HCT116 (cell line): ENCODE measurements around the gene GABBR2.

ENCODE experiments used
- POLR2A ChIP-seq: IDR thresholded peaks from 2 replicates; pipeline ENCODE4 v1.7.0; 2011; ENCODE audit warnings: borderline replicate concordance; ENCODE audit not compliant: insufficient read depth, insufficient read length; ENCODE audit errors: extremely low read depth
- POLR2AphosphoS5 ChIP-seq: IDR thresholded peaks from 2 replicates; pipeline ENCODE4 v1.6.1; 2011; ENCODE audit warnings: mild to moderate bottlenecking, low read depth, low read length, moderate library complexity
- TF ChIP-seq, protein P1 (sequence below), 3 experiments: fragments of 200-600 bp in 1 of 3; sonication (generic) in 1 of 3; IDR thresholded peaks in 2 of 3; conservative IDR thresholded peaks in 1 of 3; 2 replicates each; pipeline ENCODE4 v1.5.1; 2012 to 2017; ENCODE audit warnings: low read depth in 2 of 3, low read length in 2 of 3, antibody characterized with exemption in 1 of 3, borderline replicate concordance in 1 of 3, control low read depth in 1 of 3, mild to moderate bottlenecking in 1 of 3, mixed read lengths in 1 of 3, mixed run types in 1 of 3, moderate library complexity in 1 of 3; ENCODE audit not compliant: insufficient read depth in 1 of 3

DNA sequence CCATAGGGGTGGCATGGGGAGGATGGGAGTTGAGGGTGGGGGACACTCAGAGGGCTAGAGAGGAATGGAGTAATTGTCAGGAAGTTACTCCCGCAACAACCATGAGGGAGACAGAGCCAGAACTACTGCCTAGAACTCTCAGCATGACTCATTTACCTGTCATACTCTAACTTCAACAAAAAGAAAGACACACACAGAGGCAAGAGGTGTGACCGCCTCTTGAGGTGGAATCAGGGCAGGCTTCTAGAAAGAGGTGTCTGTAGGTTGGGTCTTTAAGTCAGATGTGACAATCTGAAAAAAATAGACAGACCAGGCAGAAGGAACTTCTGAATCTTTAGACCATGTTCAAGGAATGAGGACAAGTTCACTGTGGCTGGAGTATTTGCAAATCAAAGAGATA is 73.4 kb downstream of the GABBR2 start:
- TF ChIP-seq, protein P1, sequence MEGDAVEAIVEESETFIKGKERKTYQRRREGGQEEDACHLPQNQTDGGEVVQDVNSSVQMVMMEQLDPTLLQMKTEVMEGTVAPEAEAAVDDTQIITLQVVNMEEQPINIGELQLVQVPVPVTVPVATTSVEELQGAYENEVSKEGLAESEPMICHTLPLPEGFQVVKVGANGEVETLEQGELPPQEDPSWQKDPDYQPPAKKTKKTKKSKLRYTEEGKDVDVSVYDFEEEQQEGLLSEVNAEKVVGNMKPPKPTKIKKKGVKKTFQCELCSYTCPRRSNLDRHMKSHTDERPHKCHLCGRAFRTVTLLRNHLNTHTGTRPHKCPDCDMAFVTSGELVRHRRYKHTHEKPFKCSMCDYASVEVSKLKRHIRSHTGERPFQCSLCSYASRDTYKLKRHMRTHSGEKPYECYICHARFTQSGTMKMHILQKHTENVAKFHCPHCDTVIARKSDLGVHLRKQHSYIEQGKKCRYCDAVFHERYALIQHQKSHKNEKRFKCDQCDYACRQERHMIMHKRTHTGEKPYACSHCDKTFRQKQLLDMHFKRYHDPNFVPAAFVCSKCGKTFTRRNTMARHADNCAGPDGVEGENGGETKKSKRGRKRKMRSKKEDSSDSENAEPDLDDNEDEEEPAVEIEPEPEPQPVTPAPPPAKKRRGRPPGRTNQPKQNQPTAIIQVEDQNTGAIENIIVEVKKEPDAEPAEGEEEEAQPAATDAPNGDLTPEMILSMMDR (IDR thresholded peaks at IDR 0.05 in 2 of 3, conservative IDR thresholded peaks at IDR 0.05 in 1 of 3; ENCODE audit: borderline replicate concordance in 1 of 3, insufficient read depth in 1 of 3, low read depth in 2 of 3, low read length in 2 of 3) = no peak
- TF ChIP-seq POLR2A = no peak
- no peak for TF ChIP-seq POLR2AphosphoS5
